Astrocyte of the spinal cord (primary cell): Measurements from ENCODE around the gene PHRF1.

Source experiments
- DNase-seq: peaks from one replicate; pipeline ENCODE4 v3.0.0; 2011; ENCODE audit warnings: low read depth, low spot score
- H3K4me3 ChIP-seq: 2 replicates; pipeline ENCODE4 v1.5.1; 2011; ENCODE audit warnings: low read depth, mild to moderate bottlenecking, low read length, moderate library complexity
- in situ Hi-C: cut with HindIII; loops from 2 replicates; pipeline ENCODE4 v1.10.0; 2017; ENCODE audit warnings: low sequenced_read_pairs
- TF ChIP-seq, protein P1 (sequence below): IDR thresholded peaks from 2 replicates; pipeline ENCODE4 v1.5.1; 2012; ENCODE audit warnings: low read depth, mild to moderate bottlenecking, low read length, inconsistent platforms

The PHRF1 gene

DNA sequence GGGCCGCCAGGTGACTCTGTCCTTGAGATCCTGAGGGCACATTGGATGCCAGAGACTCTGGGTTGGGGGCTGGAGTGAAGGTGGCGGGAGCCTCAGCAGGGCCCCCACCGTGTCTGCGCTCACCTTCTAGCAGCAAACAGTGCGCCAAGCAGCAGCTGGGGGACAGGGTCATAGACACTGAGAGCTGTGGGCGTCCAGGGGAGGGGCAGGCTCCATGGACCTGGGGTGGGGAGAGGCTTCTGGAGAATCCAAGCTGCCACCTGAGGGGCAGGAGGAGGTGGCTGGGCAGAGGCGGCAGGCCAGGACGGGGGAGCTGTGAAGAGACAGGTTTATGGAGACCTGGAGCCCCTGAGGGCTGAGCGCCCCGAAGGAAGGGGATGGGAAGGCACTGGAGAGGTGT is 8.0 kb downstream of the PHRF1 start:
- DNase-seq = no peak
- in situ Hi-C loops = no loop called here
- TF ChIP-seq, protein P1, sequence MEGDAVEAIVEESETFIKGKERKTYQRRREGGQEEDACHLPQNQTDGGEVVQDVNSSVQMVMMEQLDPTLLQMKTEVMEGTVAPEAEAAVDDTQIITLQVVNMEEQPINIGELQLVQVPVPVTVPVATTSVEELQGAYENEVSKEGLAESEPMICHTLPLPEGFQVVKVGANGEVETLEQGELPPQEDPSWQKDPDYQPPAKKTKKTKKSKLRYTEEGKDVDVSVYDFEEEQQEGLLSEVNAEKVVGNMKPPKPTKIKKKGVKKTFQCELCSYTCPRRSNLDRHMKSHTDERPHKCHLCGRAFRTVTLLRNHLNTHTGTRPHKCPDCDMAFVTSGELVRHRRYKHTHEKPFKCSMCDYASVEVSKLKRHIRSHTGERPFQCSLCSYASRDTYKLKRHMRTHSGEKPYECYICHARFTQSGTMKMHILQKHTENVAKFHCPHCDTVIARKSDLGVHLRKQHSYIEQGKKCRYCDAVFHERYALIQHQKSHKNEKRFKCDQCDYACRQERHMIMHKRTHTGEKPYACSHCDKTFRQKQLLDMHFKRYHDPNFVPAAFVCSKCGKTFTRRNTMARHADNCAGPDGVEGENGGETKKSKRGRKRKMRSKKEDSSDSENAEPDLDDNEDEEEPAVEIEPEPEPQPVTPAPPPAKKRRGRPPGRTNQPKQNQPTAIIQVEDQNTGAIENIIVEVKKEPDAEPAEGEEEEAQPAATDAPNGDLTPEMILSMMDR = no peak
- H3K4me3 ChIP-seq = no peak overlapping the region

DNA sequence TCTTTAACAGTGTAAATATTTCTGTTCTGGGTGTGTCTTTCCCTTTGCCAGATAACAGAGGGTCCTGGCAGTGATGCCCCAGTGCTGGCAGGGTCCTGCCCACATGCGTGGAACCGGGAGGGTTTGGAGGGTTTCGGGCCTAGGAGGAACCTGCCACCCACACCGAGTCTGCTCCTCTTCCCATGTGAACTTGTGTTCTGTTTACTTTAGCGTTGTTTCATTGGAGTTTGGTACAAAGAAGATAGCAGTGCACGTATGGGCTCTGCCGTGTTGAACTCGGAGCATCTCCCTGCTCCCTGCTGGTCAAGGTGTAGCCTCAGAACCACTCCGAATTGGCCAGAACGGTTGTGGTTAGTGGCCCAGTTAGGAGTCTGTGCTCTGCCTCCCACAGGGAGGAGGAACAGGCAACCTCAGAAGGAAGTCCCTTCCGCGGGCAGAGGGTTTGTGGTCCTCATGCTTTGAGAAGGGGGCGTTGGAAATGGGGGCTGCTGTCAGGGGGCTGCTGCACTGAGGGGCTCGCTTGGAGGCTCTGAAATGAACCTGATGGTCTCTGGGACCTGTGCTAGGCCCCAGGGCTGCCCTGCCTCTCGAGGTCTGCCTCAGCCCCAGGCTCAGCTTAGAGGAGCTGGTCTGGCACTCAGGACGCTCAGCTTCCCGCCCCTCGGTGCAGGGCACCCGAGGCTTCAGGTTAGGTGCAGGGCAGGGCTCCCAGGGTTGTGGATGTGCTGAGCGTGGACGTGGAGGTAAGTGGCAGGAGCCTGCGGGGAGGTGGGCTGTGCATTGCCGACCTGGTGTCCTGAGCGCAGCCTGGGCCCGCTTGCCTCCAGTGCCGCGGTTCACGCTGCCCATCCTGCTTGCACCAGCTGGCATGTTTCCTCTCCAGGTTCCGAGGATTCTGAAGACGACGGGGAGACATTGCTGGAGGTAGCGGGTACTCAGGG is 10.4 kb downstream of the PHRF1 start:
- TF ChIP-seq, protein P1 = no peak
- no peak overlapping the region for H3K4me3 ChIP-seq
- DNase-seq = no peak
- in situ Hi-C loops = no loop called here

DNA sequence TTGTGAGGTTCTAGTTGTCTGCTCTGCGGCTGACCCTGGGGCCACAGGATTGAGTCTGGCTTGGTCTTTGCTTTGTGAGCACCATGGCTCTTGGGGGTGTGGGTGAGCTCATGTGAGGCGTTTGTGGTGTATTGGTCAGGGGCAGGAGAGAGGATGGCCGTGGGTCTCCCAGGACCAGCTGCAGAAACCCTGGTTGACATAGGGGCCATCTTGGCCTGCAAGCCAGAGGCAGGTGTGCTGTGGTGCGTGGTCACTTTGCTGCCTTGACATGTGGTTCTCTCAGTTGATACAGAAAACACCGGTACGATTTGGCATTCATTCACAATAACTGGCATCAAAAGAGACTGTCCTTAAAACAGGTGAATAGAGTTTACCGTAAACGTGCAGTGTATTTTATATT is 11.3 kb downstream of the PHRF1 start:
- TF ChIP-seq, protein P1 = no peak
- DNase-seq = no peak
- in situ Hi-C loops = no loop called here
- H3K4me3 ChIP-seq = no peak overlapping the region

DNA sequence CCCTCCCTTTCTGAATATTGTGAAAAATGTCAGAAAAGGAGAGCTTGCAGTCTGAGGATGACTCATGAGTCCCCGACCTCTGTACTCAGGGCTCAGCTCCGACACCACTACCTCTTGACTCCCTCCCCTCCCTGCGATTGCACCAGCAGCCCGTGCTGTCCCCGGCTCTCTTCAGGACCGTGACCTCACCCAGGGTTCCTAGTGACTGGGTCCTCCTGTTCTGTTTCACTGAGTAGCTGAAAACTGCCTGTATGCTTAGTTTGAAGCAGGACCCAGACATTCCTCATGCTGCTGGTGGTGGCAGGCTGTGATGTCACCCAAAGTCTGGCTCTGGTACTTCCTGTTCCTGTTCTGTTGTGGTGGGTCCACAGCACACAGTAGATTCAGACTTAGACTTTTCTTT is 11.7 kb downstream of the PHRF1 start:
- DNase-seq = peak; percentile 47
- H3K4me3 ChIP-seq = no peak overlapping the region
- in situ Hi-C loops = no loop called here
- TF ChIP-seq, protein P1 = no peak

DNA sequence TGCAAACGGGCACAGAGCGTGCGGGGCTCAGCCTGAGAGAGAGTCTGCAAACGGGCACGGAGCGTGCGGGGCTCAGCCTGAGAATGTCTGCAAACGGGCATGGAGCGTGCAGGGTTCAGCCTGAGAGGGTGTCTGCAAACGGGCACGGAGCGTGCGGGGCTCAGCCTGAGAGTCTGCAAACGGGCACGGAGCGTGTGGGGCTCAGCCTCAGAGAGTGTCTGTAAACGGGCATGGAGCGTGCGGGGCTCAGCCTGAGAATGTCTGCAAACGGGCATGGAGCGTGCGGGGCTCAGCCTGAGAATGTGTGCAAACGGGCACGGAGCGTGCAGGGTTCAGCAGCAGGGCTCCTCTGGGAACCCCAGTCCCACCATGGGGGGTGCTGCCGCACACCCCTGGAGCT is 13.5 kb downstream of the PHRF1 start:
- in situ Hi-C loops = no loop called here
- TF ChIP-seq, protein P1 = no peak
- H3K4me3 ChIP-seq = no peak overlapping the region

DNA sequence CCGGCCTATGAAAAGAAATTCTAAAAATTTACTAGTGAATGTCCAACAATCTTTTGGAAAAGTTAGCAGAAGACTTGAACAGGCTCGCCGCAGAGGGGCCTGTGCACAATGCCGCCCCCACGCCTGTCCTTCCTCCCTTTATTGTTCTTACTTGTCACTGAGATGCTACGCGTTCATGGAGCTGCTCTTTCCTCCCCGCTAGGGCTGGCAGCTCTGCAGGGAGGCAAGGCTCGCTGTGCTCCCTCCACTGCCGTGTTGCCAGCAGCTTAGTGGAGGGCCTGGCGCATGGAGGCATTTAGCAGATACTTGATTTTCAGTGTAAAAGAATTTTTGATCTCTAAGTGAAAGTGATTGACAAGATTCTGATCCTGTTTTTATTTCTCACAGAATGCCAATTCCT is 14.7 kb downstream of the PHRF1 start:
- no peak overlapping the region for H3K4me3 ChIP-seq
- TF ChIP-seq, protein P1 = no peak
- in situ Hi-C loops = no loop called here
- DNase-seq = no peak

More for the DNA sequence above, 13.5 kb downstream of the PHRF1 start:
- no peak for DNase-seq
